Putamen (tissue), 1 donor: ENCODE results near the gene NQO1.
A peak's percentile ranks its signal among the peaks of the same experiment; 100 is the strongest.
"Not testable (repeated sequence)": the region's sequence is repeated elsewhere in the genome, so short reads cannot be mapped to it uniquely, and the experiment has no call there.

Experiments used
- DNase-seq: peaks from one replicate; pipeline ENCODE4 v3.0.0-alpha.2; 2016; ENCODE audit warnings: low spot score

NQO1 gene

GRCh38 chr16:69726313-69727060 lies at the start of gene NQO1:
Gene NQO1 (minus strand): TSS chr16:69726560. CDS start chr16:69726439, 121 bp downstream.
- DNase-seq, result peak; percentile 82

GRCh38 chr16:69775563-69775962 lies 49.2 kb upstream of the NQO1 start:
- no peak for DNase-seq

GRCh38 chr16:69773260-69773947 lies 47.0 kb upstream of the NQO1 start:
- no peak for DNase-seq

DNA sequence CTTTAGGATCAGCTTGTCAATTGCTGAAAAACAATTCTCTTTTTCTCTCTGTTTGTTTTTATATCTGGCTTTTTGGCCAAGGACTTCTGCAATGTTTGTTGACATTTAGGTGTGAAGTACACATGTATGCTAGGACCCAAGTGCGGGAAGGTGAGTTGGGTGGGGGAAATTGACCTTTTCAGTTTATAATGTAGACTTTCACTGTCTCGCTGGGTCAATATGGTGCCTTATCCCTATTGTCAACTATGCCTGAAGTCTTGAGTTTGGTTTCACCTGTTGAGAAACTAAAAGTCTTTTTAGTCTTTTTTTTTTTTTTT lies 45.2 kb upstream of the NQO1 start:
- DNase-seq, result no peak

GRCh38 chr16:69769404-69769803 lies 43.0 kb upstream of the NQO1 start:
- no peak for DNase-seq

- no peak for DNase-seq
Observed at GRCh38 chr16:69768666-69769065, 42.3 kb upstream of the NQO1 start.

DNA sequence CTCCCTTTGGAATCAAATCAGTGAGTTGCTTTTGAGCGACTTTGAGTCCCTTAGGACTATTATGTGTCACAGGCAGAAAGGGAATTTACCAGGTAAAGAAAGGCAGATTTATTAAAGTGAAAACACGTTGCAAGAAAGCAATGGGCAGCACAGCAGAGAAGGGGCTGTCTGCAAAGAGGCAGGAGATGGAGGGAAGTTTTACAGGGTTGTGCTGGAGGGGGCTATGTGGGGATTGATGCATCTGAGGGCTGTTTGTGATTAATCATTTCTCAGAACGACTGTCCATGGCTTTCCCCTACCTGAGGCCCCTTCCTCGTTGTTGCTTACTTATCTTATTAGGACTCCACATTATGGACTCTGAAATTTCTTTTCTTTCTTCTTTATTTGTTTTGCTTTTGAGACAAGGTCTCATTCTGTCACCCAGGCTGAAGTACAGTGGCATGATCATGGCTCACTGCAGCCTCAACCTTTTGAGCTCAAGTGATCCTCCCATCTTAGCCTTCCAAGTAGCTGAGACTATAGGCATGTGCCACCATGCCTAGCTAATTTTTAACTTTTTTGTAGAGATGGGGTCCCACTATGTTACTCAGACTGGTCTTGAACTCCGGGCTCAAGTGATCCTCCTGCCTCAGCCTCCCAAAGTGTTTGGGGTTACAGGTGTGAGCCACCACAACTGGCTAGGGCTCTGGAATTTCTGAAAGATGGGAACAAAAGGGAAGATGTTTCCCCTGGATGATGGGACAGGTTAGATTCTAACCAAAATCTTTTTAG lies 41.3 kb upstream of the NQO1 start:
- DNase-seq, result no peak

DNA sequence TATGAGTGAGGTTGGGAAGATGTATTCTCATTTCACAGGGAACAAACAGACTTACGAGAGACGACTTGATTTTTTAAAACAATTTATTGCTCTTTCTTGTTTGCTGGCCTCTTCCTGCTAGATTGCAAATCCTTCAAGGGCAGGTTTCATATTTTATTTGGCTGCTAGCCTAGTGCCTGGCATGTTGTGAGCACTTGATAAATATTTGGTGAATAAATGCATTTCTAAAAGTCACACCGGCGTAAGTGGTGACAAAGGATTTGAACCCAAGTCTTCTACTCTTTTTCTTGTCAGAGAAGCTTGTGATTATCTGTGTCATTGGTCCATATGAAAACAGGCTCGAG lies 37.2 kb upstream of the NQO1 start:
- no peak for DNase-seq

DNA sequence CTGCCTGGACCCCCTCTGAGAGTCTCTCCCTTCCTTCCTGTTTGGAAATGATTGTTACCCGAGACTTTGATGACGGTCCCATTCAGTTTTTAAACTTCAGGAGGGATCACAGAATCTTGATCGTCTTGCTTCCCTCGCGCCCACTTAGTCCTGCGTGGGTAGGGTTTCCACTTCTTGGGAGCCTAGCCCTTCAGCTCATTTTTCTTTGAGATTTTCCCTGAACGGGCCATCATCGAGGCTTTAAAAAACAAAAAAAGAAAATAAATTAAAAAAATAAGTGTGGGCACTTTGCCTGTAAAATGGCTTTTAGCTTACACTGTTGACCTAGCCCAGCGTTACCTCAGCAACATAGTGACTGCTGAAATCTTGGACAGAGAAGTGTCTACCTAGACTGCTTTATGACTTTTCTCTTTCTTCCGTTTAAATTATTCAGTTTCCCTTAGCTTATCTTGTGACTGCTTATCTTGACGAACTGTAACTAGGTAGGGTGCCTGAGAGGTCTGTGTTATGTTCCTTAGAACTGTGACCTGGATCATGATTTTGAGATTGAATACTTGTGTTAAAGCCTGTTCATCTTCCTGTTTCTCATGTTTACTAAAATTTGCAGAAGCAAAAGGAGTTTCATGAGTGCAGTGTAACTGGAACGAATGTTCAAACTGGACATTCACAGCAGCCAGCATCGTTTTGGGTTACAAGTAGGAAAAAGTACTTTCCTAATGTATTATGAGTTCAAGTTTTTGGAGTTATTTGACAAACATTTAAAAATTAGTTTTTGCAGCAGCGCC lies 36.6 kb upstream of the NQO1 start:
- no peak for DNase-seq

- DNase-seq, result peak; percentile 71
Observed at GRCh38 chr16:69761983-69762813, 35.8 kb upstream of the NQO1 start, which contains the start of gene WWP2. Gene WWP2 (plus strand): TSS chr16:69762332. CDS start chr16:69787011, 24,679 bp downstream.

GRCh38 chr16:69757375-69757774 lies 31.0 kb upstream of the NQO1 start:
- not testable (repeated sequence) for DNase-seq

DNA sequence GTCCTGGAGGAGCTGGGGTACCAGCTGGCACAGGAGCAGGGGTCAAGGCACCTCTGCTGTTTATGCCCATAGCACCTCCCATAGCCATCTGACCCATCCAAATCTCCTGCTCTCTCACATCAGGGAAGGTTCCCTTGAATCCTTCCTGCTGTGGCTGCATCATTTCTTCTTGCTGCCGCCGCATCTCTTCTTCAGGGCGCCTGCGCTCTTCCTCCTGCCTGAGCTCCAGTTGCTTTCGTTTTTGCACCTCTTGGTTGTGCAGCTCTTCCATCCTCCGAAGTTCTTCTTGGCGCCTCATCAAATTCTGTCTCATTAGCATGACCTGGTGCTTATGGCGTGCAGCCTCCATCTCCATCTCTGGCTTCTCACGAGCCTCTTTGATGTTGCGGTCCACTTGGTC lies 30.3 kb upstream of the NQO1 start:
- DNase-seq, result no peak

DNA sequence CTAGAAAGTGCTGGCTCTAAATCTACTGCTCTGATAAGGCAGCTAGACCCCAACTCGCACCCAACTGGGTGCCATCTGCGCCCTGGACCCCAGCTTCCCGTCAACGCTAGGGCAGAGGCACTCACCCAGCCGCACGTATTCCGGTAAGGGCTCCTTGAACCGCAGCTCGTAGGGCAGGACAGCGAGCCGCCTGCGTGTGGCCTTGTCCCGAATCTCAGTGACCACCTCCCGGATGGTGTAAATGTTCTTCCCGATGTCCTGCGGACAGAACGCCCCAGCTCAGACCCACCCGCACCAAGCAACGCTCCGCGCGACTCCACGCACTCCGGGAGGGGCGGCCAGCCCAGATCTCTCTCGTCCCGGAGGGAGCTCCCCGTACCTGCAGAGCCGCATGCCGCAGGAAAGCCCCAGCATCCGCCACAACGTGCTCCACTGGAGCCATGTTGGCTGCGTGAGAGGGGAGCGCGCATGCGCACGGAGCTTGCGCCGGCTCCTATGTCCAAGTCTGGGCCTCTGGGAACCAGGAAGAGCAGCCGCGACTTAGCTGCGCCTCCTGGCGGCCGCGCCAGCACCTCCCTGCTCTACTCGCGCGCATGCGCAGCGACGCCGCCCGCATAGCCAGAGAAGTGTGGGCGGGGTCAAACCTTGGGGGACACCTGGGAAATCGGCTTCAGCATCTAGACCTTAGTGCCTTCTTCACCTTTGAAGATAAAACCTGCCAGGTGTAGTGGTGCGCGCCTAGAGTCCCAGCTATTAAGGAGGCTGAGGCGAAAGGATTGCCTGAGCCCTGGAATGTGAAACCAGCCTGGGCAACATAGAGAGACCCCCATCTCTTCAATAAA lies 28.3 kb upstream of the NQO1 start, which contains the start of gene NOB1:
TSS of gene NOB1 (minus strand) at position 458 of the 842 bp plus-strand sequence. CDS start at position 442, 16 bp downstream.
- DNase-seq, result peak; percentile 97

DNA sequence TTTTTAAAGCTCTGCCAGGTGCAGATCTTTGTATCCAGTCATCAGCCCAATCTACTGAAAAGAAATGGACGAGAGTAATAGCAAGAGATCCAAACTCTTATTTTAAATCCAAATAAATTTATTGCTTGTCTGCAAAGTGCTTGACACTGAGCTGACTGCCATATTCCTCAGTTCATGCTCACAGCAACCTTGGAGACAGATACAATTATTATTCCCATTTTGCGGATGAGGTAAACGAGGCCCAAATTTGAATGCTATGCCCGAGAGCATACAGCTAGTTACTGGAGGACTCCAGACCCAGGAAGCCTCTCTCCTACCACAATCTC lies 27.7 kb upstream of the NQO1 start:
- DNase-seq, result no peak

DNA sequence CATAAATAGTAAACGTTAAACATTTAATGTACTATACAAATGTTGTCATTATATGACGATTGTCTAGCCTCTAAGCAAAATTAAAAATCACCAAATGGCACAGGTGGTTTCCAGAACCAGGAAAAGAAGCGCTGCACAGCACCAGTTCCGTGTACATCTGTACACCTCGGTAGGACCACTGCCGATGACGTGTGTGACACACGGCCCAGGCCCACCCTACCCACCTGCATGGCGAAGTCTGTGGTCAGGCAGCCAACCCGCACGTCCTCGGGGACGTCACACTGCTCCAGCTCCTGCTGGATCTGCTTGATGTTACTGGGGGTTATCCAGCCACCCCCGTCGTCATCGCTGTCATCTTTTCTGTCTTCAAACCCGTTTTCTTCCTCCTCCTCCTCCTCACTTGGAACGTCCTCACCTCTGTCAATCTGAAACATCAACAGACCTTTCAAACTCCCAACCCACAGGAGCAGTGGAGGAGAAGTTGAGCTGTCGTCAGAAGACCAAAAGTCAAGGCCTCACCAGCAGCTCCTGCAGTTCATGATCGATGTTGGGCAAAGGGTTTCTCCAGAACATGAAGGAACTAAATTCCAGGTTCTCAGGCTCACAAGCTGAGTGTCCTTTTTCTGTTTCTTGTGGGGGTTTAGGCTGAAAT lies 22.5 kb upstream of the NQO1 start:
- DNase-seq, result peak; percentile 77

DNA sequence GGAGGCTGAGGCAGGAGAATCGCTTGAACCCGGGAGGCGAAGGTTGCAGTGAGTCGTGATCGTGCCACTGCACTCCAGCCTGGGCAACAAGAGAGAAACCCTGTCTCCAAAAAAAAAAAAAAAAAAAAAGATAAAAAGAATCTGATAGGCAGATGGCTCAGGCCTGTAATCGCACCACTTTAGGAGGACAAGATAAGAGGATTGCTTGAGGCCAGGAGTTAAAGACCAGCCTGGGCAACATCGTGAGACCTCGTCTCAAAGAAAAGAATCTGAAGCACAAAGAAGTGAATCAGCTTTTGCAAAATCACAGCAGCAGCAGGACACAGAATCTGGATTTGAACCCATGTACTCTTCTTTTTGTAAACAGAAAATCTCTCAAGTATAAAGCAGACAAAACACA lies 20.8 kb upstream of the NQO1 start:
- DNase-seq, result no peak

DNA sequence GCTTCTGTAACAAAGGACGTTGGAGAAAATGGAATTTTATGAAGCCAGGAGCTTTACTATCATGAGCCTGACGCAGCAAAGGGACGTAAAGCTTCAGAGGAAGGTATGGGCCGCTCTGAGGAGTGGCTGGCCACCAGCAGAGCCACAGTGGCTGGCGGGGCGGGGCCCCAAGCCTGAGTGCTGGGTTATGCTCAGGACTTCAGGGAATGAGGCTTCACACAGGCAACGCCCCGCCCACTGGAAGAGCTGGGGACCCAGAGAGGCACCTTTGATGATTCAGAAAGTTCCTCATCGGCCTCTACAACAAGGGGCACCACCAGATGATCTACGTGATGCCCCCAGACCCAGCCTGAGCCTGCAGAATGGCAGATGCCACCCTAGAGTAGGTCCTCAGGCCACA lies 19.6 kb upstream of the NQO1 start:
- no peak for DNase-seq

GRCh38 chr16:69745232-69745612 lies 18.9 kb upstream of the NQO1 start:
- no peak for DNase-seq

GRCh38 chr16:69744363-69745231 lies 18.2 kb upstream of the NQO1 start:
- no peak for DNase-seq
